Measurements from ENCODE around the gene VIM. TPM values are rescaled to one million over a fixed set of nuclear protein-coding genes. Genes with fewer than 3 reads are reported as not detected.

VIM gene
- total and polyA plus RNA-seq, 2 of the 4 experiments (the other 2 are of a cell fraction), result 4,502 to 6,735 TPM

- Histone ChIP-seq H2AK5ac (ENCODE audit: low read depth, low read length) (no peak overlapping the region), H3K4me3 (ENCODE audit: insufficient read depth, low read depth, low read length) (no peak overlapping the region), H2AFZ (replicated peaks; ENCODE audit: low read length, poor library complexity) (no peak overlapping the region), H3K36me3 (ENCODE audit: control insufficient read depth, insufficient read depth, low read length) (no peaks in the 10 kb centered on the region), H2BK5ac (ENCODE audit: low read depth, low read length, poor library complexity, severe bottlenecking) (no peak overlapping the region), H2BK20ac (ENCODE audit: low read depth, low read length) (no peak overlapping the region), H4K91ac (ENCODE audit: insufficient read depth, low read depth, low read length) (no peak overlapping the region), H4K5ac (ENCODE audit: low read depth, low read length) (no peak overlapping the region), H4K20me1 (ENCODE audit: insufficient read depth, low read length) (no peaks in the 10 kb centered on the region), H3K23ac (ENCODE audit: low read depth, low read length) (no peak overlapping the region), H3K9me3 (ENCODE audit: control insufficient read depth, insufficient read depth, low read length) (peaks cover 9% of the 10 kb centered on the region), H3K18ac (ENCODE audit: low read depth, low read length) (no peak overlapping the region), H3K56ac (ENCODE audit: extremely low read depth, insufficient read depth, low read length) (no peak overlapping the region), H2AK9ac (replicated peaks; ENCODE audit: low read depth, low read length, poor library complexity) (no peak overlapping the region), H3K9ac (ENCODE audit: low read depth, low read length) (no peak overlapping the region), H3K4me2 (ENCODE audit: low read depth, low read length) (no peak overlapping the region), H3K27me3 (ENCODE audit: control insufficient read depth, insufficient read depth, low read length) (peaks cover 17% of the 10 kb centered on the region), H3K27ac (ENCODE audit: insufficient read depth, low read length) (no peak overlapping the region), H4K8ac (ENCODE audit: low read depth in 2 of 2, low read length in 2 of 2) (no peak overlapping the region), H2BK120ac (ENCODE audit: low read depth, low read length) (no peak overlapping the region), H3K14ac (replicated peaks; ENCODE audit: low read depth, low read length) (no peak overlapping the region), H2BK15ac (ENCODE audit: low read depth, low read length) (no peak overlapping the region), H3K4ac (ENCODE audit: low read depth, low read length) (no peak overlapping the region), H3K79me1 (ENCODE audit: low read depth in 1 of 2, low read length in 2 of 2) (no peaks in the 10 kb centered on the region), H3K9me1 (ENCODE audit: insufficient read depth, low read length) (no peaks in the 10 kb centered on the region), H3K4me1 (ENCODE audit: control insufficient read depth, insufficient read depth, low read length) (no peaks in the 10 kb centered on the region)
- in situ Hi-C loops (cut with MboI; ENCODE audit: low sequenced_read_pairs) (no loop called here), intact Hi-C loops (cut with micrococcal nuclease) (no loop called here), dilution Hi-C loops (cut with HindIII; ENCODE audit: low sequenced_read_pairs, unreplicated experiment) (no loop called here)
- 100% methylated on average over 2 of the region's 3 CpGs; no CpG with 5 or more reads in 1 of the 2 experiments for WGBS, 2 experiments (ENCODE audit: extremely low coverage in 2 of 2, insufficient read length in 1 of 2)
- TF ChIP-seq FOS (IDR thresholded peaks at IDR 0.05; ENCODE audit: low read depth, low read length) (no peak), RFX5 (IDR thresholded peaks at IDR 0.05; ENCODE audit: low read depth, low read length) (no peak), BHLHE40 (IDR thresholded peaks at IDR 0.05; ENCODE audit: low read depth, low read length) (no peak), RAD21 (IDR thresholded peaks at IDR 0.05; ENCODE audit: low read length) (no peak), MAZ (IDR thresholded peaks at IDR 0.05; ENCODE audit: borderline replicate concordance, low read depth, low read length) (no peak), NFE2L2 (IDR thresholded peaks at IDR 0.05; ENCODE audit: low read depth, low read length) (no peak), CHD1 (IDR thresholded peaks at IDR 0.05; ENCODE audit: low read depth, low read length) (no peak), POLR2A (IDR thresholded peaks at IDR 0.05; ENCODE audit: low read depth, low read length) (no peak), MAFK (IDR thresholded peaks at IDR 0.05; ENCODE audit: low read depth, low read length) (no peak), RCOR1 (IDR thresholded peaks at IDR 0.05; ENCODE audit: insufficient replicate concordance, low read length) (no peak), MXI1 (IDR thresholded peaks at IDR 0.05; ENCODE audit: borderline replicate concordance, low read depth, low read length) (no peak), SMC3 (IDR thresholded peaks at IDR 0.05; ENCODE audit: low read depth, low read length) (no peak), CEBPB (IDR thresholded peaks at IDR 0.05; ENCODE audit: low read depth, low read length) (no peak)
- TF ChIP-seq, protein P1, sequence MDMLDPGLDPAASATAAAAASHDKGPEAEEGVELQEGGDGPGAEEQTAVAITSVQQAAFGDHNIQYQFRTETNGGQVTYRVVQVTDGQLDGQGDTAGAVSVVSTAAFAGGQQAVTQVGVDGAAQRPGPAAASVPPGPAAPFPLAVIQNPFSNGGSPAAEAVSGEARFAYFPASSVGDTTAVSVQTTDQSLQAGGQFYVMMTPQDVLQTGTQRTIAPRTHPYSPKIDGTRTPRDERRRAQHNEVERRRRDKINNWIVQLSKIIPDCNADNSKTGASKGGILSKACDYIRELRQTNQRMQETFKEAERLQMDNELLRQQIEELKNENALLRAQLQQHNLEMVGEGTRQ (IDR thresholded peaks at IDR 0.05; ENCODE audit: low read depth, low read length), result no peak
- TF ChIP-seq, protein P2, sequence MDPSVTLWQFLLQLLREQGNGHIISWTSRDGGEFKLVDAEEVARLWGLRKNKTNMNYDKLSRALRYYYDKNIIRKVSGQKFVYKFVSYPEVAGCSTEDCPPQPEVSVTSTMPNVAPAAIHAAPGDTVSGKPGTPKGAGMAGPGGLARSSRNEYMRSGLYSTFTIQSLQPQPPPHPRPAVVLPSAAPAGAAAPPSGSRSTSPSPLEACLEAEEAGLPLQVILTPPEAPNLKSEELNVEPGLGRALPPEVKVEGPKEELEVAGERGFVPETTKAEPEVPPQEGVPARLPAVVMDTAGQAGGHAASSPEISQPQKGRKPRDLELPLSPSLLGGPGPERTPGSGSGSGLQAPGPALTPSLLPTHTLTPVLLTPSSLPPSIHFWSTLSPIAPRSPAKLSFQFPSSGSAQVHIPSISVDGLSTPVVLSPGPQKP (IDR thresholded peaks at IDR 0.05; ENCODE audit: borderline replicate concordance, low read depth, low read length), result no peak
- TF ChIP-seq, protein P3, sequence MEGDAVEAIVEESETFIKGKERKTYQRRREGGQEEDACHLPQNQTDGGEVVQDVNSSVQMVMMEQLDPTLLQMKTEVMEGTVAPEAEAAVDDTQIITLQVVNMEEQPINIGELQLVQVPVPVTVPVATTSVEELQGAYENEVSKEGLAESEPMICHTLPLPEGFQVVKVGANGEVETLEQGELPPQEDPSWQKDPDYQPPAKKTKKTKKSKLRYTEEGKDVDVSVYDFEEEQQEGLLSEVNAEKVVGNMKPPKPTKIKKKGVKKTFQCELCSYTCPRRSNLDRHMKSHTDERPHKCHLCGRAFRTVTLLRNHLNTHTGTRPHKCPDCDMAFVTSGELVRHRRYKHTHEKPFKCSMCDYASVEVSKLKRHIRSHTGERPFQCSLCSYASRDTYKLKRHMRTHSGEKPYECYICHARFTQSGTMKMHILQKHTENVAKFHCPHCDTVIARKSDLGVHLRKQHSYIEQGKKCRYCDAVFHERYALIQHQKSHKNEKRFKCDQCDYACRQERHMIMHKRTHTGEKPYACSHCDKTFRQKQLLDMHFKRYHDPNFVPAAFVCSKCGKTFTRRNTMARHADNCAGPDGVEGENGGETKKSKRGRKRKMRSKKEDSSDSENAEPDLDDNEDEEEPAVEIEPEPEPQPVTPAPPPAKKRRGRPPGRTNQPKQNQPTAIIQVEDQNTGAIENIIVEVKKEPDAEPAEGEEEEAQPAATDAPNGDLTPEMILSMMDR (conservative IDR thresholded peaks at IDR 0.05; ENCODE audit: low read depth, low read length), result no peak
- ATAC-seq (ENCODE audit: low read depth) (no peak), DNase-seq (no peak)
- CTCF ChIA-PET, result no interaction called here
- no TSS peak for BruUV-seq (replicated peaks)
- POLR2A ChIA-PET (ENCODE audit: unreplicated experiment), result no interaction called here
These were observed 54.3 kb downstream of the VIM start for GRCh38 chr10:17282311-17282710.

Data from IMR-90 (cell line).